GM19043 (cell line): ENCODE measurements around the gene PDCD10.

Source experiments
- ATAC-seq: cut with Tn5 transposase; IDR thresholded peaks from one replicate; pipeline ENCODE4 v1.9.1; 2021; ENCODE audit warnings: low read depth; ENCODE audit not compliant: unreplicated experiment

PDCD10 gene

GRCh38 chr3:167734498-167735232, at the start of gene PDCD10:
Gene PDCD10, minus strand, starts transcription at chr3:167734892. Its CDS starts 14,735 bp downstream, at chr3:167720157.
- ATAC-seq: peak; percentile 81

- no peak for ATAC-seq
Measured at GRCh38 chr3:167783781-167784180, 49.1 kb upstream of the PDCD10 start.

GRCh38 chr3:167780214-167780883, 45.7 kb upstream of the PDCD10 start:
- no peak for ATAC-seq

GRCh38 chr3:167777356-167777755, 42.7 kb upstream of the PDCD10 start:
- ATAC-seq: no peak

GRCh38 chr3:167776066-167776685, 41.5 kb upstream of the PDCD10 start:
- ATAC-seq: no peak

- ATAC-seq: peak; percentile 85
Measured at GRCh38 chr3:167773584-167773983, 38.9 kb upstream of the PDCD10 start.

GRCh38 chr3:167772992-167773391, 38.3 kb upstream of the PDCD10 start:
- ATAC-seq: peak; percentile 48

- ATAC-seq: no peak
Measured at GRCh38 chr3:167762296-167762695, 27.6 kb upstream of the PDCD10 start.

- no peak for ATAC-seq
Measured at GRCh38 chr3:167761302-167761701, 26.6 kb upstream of the PDCD10 start.

GRCh38 chr3:167754049-167754448, 19.4 kb upstream of the PDCD10 start:
- ATAC-seq: no peak

- ATAC-seq: peak; percentile 99
Measured at GRCh38 chr3:167750272-167750971, 15.7 kb upstream of the PDCD10 start.

GRCh38 chr3:167749728-167750127, 15.0 kb upstream of the PDCD10 start:
- ATAC-seq: no peak

GRCh38 chr3:167749209-167749608, 14.5 kb upstream of the PDCD10 start:
- no peak for ATAC-seq

- no peak for ATAC-seq
Measured at GRCh38 chr3:167743799-167744198, 9.1 kb upstream of the PDCD10 start.

- no peak for ATAC-seq
Measured at GRCh38 chr3:167742338-167742737, 7.6 kb upstream of the PDCD10 start.

- ATAC-seq: peak; percentile 89
Measured at GRCh38 chr3:167740961-167741587, 6.4 kb upstream of the PDCD10 start.

GRCh38 chr3:167739190-167739810, 4.6 kb upstream of the PDCD10 start:
- no peak for ATAC-seq

GRCh38 chr3:167738037-167738436, 3.3 kb upstream of the PDCD10 start:
- ATAC-seq: no peak

GRCh38 chr3:167736997-167737396, 2.3 kb upstream of the PDCD10 start:
- ATAC-seq: no peak

- ATAC-seq: no peak
Measured at GRCh38 chr3:167736264-167736787, 1.6 kb upstream of the PDCD10 start.
